HG03565 (cell line): ENCODE data around the gene NUCB1.
A peak's percentile ranks its signal among the peaks of the same experiment; 100 is the strongest.

Source experiments
- ATAC-seq: cut with Tn5 transposase; IDR thresholded peaks from one replicate; pipeline ENCODE4 v1.9.1; 2021; ENCODE audit warnings: mild to moderate bottlenecking, moderate library complexity; ENCODE audit not compliant: unreplicated experiment

The NUCB1 gene

DNA sequence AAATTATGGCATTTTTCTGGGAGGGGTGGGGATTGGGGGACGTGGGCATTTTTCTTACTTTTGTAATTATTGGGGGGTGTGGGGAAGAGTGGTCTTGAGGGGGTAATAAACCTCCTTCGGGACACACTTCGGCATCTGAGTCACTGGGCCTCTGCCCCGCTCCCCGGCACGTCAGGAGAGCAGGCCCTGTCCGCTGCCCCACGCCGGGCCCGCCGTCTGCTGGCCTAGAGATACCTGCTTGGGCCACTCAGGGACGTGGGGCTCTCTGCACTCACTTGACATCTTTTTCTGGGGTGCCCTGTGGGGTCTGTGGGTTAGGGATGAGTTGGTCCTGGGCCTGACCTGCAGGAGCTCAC, 61.5 kb downstream of the NUCB1 start:
- no peak for ATAC-seq

DNA sequence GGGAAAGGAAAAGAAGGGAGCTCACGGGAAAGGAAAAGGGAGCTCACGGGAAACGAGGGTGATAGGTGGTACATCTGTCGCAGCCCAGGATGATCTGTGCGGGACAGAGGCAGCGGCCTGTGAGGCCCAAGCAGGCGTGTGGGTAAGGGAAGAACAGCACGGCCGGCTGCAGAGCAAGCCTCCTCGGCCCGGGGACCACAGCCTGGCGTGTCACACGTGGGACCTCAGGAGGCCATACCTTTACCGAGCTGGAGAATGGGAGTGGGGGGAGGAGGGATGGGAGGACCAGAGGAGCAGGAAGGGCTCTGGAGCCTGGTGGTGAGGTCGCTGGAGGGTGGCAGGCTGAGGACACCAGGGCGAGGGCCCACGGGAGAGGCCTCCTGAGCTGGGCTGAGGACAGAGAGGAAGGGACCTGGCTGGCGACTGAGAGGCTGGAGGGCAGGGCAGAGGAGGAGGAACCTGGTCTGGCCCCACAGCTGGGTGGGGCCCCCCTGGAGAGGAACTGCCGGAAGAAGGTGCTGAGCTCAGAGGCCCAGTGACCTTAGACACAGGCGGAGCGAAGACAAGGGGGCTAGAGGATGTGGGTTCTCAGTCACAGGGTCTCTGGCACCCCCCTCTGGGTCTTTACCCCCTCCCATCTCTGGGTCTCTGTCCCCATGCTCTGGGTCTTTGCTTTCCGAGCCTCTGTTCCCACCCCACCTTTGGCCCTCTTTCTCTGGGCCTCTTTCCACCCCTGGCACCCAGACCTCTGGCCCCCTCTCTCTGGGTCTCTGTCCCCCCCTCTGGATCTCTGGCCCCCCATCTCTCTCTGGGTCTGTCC, 62.1 kb downstream of the NUCB1 start:
- ATAC-seq, result no peak

DNA sequence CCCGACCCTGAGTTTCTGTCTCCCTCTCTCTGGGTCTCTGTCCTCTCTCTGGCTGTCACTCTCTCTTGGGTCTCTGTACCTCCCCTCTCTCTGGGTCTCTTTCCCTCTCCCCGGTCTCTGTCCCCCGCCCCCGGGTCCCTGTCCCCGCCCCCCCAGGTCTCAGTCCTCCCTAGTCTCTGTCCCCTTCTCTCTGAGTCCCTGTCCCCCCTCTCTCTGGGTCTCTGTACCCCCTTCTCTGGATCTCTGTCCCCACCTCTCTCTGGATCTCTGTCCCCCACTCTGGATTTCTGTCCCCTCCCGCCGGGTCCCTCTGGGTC, 62.7 kb downstream of the NUCB1 start:
- no peak for ATAC-seq

DNA sequence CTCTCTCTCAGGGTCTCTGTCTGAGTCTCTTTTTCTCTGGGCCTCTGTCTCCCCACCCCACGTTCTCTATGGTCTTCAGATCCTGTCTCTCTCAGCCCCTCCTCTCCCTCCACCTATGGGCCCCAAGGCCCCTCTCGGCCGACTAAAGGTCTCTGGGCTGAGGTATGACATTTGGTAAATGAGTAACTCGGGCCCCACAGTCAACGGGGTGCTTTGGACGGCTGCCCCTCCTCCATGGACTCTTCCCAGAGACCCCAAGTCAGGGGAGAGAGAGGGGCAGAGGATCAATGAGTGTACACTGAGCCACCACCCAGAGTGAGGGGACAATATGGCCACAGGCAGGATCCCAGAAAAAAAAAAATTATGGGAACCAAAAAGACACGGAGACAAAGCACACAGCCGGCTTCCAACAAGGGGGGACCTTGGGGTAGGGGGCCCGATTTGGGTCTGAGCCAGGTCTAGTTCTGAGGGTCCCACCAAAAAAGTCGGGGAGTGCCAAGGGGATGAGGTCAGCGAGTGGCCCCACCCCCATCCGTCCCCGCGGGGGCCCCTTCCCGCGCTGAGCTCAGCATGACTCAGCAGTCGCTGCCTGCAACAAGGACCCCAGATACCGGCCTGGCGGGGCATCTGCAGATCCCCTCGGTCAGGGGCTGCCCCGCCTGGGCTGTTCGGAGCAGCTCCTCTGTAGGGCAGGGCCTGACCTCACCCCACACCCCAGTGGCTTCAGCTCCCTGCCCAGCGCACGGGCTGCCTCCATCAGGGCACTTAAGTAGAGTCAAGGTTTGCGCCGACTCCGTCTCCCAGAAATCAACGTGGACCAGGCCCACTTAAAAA, 63.5 kb downstream of the NUCB1 start:
- ATAC-seq, result peak; percentile 23

DNA sequence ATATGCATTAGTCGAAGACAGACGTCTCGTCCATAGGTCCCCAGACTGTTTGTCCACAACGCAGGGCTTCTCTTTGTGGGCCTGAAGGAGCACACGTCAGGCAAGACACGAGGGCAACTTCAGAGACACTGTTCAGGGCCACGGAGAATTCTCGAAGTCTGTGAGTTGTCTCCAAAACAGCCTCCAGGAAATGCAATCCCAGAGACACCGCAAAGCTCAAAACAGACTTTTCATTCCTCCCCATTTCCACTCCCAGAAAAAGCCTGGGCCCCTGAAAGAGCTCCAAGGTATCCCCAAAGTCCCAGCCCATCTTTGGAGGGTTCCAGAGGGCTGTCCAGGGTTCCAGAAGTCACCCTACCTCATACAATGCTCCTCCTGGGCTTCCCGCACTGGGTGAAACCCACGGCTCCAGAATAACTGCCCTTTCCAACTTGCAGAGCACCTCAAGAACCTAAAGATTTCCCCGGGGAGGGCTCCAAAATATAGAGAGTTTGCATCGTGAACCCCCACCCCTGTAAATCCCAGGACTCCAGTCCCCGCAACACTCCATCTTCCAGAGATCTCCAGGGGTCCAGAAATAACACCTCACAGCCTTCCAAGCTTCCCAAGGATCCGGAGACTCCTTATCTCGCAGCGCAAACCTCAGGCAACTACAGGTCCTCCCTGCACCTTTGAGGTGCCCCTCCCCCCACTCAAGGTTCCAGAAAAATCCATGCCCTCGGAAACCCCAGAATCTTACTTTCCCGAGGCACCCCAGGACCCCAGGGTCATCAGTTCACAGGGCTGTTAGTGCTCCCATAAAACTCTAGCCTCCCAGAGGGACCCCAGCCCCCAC, 64.3 kb downstream of the NUCB1 start:
- ATAC-seq, result no peak

DNA sequence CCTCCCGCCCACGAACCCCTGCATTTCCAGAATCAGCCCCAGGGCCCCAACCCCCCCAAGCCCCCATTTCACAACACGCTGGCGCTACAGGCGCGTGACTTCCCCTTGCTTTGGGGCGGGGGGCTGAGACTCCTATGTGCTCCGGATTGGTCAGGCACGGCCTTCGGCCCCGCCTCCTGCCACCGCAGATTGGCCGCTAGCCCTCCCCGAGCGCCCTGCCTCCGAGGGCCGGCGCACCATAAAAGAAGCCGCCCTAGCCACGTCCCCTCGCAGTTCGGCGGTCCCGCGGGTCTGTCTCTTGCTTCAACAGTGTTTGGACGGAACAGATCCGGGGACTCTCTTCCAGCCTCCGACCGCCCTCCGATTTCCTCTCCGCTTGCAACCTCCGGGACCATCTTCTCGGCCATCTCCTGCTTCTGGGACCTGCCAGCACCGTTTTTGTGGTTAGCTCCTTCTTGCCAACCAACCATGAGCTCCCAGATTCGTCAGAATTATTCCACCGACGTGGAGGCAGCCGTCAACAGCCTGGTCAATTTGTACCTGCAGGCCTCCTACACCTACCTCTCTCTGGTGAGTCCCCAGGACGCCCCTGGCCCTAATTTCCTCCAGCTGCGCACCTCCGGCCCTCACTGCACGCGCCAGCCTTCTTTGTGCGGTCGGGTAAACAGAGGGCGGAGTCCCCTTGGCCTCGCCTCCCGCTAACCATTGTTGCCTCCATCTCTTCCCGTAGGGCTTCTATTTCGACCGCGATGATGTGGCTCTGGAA, 65.1 kb downstream of the NUCB1 start, which contains the start of gene FTL:
Gene FTL (plus strand): TSS at position 270 of the 766 bp plus-strand sequence. CDS start 199 bp downstream, at position 469.
- ATAC-seq, result peak; percentile 48

DNA sequence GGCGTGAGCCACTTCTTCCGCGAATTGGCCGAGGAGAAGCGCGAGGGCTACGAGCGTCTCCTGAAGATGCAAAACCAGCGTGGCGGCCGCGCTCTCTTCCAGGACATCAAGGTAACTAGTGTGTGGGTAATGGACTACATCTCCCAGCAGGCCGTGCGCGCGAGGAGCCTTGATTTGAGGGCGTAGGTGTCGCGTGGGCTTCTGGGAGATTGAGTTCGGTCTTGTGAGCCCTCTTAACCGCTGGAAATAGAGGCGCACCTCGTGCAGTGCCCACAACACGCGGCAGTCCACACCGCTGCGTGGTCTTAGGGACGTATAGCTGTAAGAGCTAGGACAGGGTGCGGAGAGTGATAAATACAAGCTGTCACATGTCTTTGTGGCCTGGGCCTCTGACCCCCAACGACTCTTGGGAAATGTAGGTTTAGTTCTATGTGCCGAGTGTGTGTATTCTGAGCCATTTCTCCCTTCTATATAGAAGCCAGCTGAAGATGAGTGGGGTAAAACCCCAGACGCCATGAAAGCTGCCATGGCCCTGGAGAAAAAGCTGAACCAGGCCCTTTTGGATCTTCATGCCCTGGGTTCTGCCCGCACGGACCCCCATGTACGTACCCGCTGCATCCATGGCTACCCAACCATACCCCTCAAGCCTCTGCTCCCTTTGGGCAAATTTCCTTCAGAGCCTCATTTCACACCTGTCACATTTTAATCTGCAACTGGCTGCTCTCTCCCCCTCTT, 65.9 kb downstream of the NUCB1 start:
- no peak for ATAC-seq

DNA sequence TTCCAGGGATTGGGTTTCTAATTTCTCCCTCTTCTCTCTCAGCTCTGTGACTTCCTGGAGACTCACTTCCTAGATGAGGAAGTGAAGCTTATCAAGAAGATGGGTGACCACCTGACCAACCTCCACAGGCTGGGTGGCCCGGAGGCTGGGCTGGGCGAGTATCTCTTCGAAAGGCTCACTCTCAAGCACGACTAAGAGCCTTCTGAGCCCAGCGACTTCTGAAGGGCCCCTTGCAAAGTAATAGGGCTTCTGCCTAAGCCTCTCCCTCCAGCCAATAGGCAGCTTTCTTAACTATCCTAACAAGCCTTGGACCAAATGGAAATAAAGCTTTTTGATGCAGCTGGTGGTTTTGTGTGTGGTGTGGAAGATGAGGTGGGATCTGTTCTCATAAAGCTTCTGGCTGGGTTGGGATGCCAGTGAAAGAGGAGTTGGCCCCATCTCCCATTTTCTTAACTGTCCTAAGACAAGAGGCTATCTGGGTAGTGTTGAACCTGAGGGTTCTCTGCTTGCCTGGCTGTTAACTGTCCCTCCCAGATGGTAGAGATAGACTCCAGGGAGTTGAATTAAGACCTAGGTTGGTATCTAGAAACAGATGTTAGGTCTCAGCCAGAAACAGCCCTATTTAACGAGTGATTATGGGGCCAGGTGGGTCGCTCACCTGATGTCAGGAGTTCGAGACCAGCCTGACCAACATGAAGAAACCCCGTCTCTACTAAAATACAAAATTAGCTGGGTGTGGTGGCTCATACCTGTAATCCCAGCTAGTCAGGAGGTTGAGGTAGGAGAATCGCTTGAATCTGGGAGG, 66.6 kb downstream of the NUCB1 start:
- ATAC-seq, result no peak

DNA sequence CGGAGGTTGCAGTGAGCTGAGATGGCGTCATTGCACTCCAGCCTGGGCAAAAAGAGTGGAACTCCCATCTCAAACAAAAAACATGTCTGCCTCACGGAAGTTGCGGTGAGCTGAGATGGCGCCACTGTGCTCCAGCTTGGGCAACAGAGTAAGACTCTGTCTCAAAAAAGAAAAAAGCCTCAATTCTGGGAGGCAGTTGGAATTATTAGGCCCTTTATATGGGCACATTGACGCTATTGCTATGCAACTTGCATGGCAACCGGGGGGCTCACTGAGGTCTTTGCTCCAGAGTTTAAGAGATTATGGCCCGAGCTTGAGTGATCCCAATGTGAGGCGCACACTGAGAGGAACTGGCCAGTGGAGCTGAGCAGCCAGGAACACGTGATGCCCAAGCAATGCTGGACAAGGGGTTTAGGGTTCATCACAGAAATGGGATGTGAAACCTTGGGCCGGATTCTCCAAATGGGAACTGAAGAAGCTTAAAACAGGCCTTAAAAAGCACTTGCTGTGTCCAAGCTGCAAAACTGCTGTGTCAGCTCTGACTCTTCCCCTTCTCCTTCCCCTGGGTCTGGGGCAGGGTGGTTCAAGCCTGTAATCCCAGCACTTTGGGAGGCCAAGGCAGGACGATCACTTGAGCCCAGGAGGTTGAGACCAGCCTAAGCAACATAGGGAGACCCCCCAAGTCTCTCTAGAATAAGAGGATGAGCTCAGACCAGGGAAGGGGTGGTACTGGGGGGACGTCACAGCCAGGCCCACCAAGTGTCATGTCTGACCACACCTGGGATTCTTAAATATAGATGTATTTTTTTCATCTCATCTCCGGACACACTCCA, 67.5 kb downstream of the NUCB1 start:
- no peak for ATAC-seq

DNA sequence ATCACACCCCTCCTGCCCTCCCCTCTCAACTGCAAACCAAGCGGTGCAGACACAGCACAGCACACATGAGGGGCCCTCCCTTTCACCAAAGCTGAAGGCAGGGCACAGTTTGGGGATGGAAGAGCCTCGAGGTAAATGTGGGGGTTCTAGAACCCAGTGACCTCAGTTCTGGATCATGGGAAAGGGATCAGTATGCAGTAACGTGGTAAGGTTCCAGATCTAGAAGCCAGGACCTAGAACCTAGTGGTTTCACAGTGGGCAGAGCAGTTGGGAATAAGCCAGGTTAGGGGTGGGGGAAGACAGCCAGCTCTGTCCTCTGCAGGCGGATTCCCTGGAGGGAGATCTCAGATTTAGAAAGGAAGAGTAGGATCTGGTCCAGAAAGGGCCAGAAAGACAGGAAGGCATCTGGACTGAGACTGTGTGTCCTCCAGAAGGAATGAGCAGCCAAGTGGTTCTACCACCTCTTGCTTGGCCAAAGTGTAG, 68.1 kb downstream of the NUCB1 start:
- ATAC-seq, result no peak

DNA sequence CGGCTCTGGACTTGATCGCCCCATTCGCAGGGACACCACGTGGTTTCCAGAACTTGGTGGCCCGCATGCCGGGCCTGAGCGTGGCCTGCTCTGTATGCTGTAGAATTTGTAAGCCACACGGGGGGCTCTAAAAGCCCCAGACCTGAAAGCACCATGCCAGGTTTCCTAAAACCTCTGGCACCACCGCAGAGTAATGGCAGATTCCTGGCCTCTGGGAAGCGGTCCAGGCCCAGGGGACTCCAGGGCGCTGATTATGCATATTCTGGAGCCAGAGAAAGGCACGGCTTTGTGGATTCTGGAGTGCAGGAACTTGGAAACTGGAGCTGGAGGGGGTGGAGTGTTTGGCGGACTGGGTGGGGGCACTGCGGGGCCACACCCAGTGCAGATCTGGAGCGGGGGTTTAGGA, 68.7 kb downstream of the NUCB1 start:
- no peak for ATAC-seq

DNA sequence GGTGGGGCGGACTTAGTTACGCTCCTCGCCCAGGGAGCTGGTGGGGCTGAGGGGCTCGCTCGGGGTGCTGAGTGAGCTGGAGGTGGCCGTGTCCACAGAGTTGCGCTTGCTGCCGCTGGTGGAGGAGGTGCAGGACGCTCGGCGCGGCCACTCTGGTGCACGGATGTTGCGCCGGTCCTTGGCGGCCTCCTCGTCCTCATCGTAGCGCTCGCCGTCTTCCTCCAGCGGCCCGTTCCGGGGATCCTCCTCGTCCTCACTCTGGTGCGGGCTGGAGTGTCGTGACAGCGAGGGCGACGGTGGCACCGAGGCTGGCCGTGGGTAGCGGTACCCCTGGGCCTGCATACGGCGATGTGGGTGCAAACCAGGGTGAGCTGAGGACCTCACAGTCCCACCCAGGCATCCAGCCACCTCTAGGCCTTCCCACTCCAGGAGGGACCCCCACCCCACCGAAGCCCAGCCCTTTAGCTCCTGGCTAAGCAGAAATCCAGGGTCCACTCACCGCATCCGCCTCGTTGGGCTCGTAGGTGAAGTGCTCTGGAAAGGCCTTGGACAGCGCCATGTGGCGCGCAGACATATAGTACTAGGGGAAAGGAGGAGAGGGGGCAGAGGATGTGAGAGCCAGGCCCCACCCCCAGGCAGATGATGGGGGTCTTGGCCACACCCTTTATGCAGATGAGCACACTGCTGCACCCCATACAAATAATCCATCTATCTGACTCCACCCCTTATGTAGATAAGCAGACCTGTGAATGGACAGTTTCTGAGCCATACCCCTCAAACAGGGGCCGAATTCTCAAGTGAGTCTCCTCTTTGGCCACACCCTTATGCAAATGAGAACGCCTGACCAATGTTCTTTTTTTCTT, 69.4 kb downstream of the NUCB1 start:
- no peak for ATAC-seq

DNA sequence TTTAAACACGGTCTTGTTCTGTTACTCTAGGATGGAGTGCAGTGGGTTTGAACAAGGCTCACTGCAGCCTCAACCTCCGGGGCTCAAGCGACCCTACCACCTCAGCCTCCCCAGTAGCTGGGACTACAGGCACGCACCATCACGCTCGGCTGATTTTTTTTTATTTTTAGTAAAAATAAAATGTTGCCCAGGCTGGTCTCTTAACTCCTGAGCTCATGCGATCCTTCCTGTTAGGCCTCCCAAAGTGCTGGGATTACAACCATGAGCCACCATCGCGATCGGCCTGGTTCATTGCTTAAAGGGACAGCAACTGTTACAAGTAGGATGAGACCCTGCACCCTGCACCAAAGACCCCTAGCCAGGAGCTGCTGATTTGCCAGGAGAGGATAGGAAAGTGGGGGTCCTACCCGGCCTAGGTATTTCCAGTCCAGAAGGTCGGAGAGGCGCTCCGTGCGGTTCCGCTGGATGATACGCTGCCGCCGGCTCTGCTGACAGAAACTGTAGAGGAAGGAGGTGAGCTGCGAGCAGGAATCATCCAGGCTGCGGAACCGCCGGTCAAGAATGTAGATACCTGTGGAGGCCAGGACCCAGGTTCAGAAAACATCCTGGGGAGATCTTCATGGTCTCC, 70.1 kb downstream of the NUCB1 start:
- ATAC-seq, result no peak

DNA sequence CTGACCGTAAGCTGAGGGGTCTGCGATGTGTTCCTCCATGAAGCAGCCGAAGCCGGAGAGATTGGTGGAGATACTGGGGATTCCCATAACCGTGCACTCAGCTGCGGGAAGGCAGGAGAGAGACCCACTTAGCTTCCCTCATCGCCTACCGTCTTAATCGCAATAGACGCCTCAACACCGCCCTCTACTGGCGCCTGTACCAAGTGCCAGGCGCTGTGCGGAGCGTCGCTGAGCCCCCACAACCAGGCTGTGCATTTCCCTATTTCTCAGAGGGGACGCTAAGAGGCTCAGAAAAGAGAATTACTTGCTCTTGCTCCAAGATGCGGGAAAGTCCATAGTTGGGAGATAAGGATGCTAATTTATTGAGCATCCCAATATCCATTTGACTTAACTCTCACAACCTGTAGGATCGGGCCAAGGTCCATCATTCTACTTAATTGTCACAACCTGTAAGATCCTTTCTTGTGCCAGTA, 70.8 kb downstream of the NUCB1 start:
- ATAC-seq, result no peak
